ENCODE data around the gene RNF44.
A peak's percentile ranks its signal among the peaks of the same experiment; 100 is the strongest.
"Not testable (repeated sequence)": the region's sequence is repeated elsewhere in the genome, so short reads cannot be mapped to it uniquely, and the experiment has no call there.

The RNF44 gene

DNA sequence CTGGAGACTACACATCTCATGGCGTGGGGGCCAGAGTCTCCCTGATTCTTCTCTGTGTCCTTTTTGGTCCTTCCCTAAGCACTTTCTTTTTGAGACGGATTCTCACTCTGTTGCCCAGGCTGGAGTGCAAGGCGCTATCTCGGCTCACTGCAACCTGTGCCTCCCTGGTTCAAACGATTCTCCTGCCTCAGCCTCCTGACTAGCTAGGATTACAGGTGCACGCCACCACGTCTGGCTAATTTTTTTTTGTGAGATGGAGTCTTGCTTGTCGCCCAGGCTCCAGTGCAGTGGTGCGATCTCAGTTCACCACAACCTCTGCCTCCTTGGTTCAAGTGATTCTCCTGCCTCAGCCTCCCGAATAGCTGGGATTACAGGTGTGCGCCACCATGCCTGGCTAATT, 13.7 kb upstream of the RNF44 start:
- not testable (repeated sequence) for H3K9me3 ChIP-seq (ENCODE audit: control insufficient read depth, insufficient read depth, low read length); H3K9ac ChIP-seq (ENCODE audit: low read depth, low read length); H3K27ac ChIP-seq (ENCODE audit: low read depth, low read length); H3K4me1 ChIP-seq (ENCODE audit: control insufficient read depth, insufficient read depth, low read length); H3K4me3 ChIP-seq (ENCODE audit: low read depth, low read length); H3K36me3 ChIP-seq (ENCODE audit: control insufficient read depth, insufficient read depth, low read length); H3K27me3 ChIP-seq (ENCODE audit: control insufficient read depth, insufficient read depth, low read length)

DNA sequence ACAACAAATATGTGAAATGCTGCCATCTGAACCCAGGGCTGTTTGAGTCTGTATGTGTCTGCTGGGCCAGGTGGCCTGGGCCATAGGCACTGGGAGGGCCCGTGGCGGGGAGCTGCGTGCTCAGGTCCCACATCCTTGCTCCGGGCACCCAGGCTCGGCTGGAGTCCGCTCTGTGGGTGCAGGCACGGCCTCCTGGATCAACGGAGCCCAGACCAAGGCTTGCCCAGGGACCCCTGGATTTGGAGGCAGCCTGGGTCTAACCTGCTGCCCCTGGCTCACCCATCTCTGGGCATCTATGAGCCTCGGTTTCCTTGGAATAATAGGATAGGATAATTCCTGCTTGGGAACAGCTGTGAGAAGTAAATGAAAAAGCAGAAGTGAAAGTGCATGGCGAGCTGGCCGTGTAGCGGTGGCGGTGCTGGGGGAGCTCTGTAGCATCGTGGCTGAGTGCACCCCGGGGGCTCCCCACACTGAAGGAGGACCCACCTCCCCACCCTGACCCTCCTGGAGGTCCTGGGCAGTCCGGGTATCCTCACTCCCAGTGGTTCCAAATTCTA, 13.2 kb upstream of the RNF44 start:
- peaks cover 6% of the 10 kb centered on the region; the same call in 1 of the 2 replicates for H3K4me1 ChIP-seq (ENCODE audit: control insufficient read depth, insufficient read depth, low read length)
- no peak overlapping the region for H3K27ac ChIP-seq (ENCODE audit: low read depth, low read length)
- no peak overlapping the region for H3K9ac ChIP-seq (ENCODE audit: low read depth, low read length)
- no peaks in the 10 kb centered on the region for H3K27me3 ChIP-seq (ENCODE audit: control insufficient read depth, insufficient read depth, low read length)
- H3K4me3 ChIP-seq (ENCODE audit: low read depth, low read length) = no peak overlapping the region
- no peaks in the 10 kb centered on the region for H3K9me3 ChIP-seq (ENCODE audit: control insufficient read depth, insufficient read depth, low read length)
- H3K36me3 ChIP-seq (ENCODE audit: control insufficient read depth, insufficient read depth, low read length) = no peaks in the 10 kb centered on the region

DNA sequence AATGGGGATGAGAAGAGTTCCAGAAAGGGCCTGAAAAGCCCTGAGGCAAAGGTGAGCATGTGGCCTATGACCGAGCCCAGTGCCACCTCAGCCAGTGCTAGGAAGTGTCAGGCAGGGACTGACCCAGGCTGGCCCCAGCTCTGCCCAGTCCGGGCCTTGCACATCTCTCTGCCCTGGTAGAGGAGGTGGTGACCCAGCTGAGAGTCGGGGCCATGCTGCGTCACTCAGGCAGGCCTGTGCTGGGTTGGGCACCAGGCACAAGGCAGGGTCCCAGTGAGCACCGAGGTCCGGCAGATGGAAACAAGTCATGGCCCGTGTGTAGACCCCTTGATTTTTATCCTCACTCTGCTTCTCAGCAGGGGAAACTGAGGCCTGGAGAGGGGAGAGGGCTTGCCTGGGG, 12.7 kb upstream of the RNF44 start:
- no peaks in the 10 kb centered on the region for H3K9me3 ChIP-seq (ENCODE audit: control insufficient read depth, insufficient read depth, low read length)
- no peak overlapping the region for H3K9ac ChIP-seq (ENCODE audit: low read depth, low read length)
- H3K27me3 ChIP-seq (ENCODE audit: control insufficient read depth, insufficient read depth, low read length) = no peaks in the 10 kb centered on the region
- H3K27ac ChIP-seq (ENCODE audit: low read depth, low read length) = no peak overlapping the region
- H3K4me3 ChIP-seq (ENCODE audit: low read depth, low read length) = no peak overlapping the region
- H3K4me1 ChIP-seq (ENCODE audit: control insufficient read depth, insufficient read depth, low read length) = peaks cover 6% of the 10 kb centered on the region; the same call in 1 of the 2 replicates
- H3K36me3 ChIP-seq (ENCODE audit: control insufficient read depth, insufficient read depth, low read length) = no peaks in the 10 kb centered on the region

DNA sequence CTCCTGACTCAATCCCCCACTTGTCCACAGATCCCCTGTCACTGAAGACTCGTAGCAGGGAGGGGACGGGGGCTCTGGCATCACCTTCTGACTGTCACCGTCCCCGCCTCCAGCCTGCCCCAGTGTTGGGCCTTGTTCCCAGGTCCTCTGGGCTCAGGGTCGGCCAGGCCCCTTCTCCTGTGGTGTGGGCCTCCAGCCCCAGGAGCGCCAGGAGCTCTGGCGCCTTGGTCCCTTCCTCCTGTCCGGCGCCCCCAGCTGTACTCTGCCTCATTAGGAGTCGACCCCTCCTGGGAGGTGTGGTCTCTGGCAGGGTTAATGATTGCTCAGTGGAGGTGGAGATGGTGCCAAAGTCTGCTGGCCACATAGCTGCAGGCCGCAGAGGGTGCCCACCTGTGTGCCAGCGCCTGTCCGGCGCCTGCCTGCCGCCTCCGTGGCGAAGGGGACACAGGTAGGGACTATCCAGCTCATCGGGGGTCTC, 11.8 kb upstream of the RNF44 start, which contains the start of gene CDHR2:
Gene CDHR2, plus strand, starts transcription at position 376 of the 478 bp plus-strand sequence. CDS start 16,011 bp downstream, outside the sequence.
- Histone ChIP-seq H3K27ac (ENCODE audit: low read depth, low read length) (no peak within 1 kb of the TSS), H3K27me3 (ENCODE audit: control insufficient read depth, insufficient read depth, low read length) (no peaks in the 10 kb centered on the region), H3K4me1 (ENCODE audit: control insufficient read depth, insufficient read depth, low read length) (peaks cover 5% of the 10 kb centered on the region; the same call in 1 of the 2 replicates), H3K36me3 (ENCODE audit: control insufficient read depth, insufficient read depth, low read length) (no peaks in the 10 kb centered on the region), H3K9ac (ENCODE audit: low read depth, low read length) (no peak within 1 kb of the TSS), H3K4me3 (ENCODE audit: low read depth, low read length) (no peak within 1 kb of the TSS), H3K9me3 (ENCODE audit: control insufficient read depth, insufficient read depth, low read length) (no peaks in the 10 kb centered on the region)

DNA sequence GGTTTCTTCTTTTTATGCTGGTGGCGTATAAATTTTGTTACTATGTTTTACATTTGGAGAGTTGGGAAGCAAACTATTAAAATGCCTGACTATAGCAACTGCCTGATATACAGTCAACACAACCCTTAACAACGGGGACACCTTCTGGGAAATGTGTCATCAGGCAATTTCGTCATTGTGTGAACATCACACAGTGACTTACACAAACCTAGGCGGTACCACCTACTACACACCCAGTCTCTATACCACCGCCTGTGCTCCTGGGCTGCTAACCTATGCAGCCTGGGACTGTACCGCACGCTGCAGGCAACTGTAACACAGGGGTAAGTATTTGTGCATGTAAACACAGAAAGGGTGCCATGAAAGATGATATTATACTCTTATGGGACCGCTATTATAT, 10.6 kb upstream of the RNF44 start:
- H3K4me1 ChIP-seq (ENCODE audit: control insufficient read depth, insufficient read depth, low read length) = no peaks in the 10 kb centered on the region
- H3K27me3 ChIP-seq (ENCODE audit: control insufficient read depth, insufficient read depth, low read length) = no peaks in the 10 kb centered on the region
- H3K36me3 ChIP-seq (ENCODE audit: control insufficient read depth, insufficient read depth, low read length) = no peaks in the 10 kb centered on the region
- no peak overlapping the region for H3K9ac ChIP-seq (ENCODE audit: low read depth, low read length)
- no peak overlapping the region for H3K4me3 ChIP-seq (ENCODE audit: low read depth, low read length)
- no peaks in the 10 kb centered on the region for H3K9me3 ChIP-seq (ENCODE audit: control insufficient read depth, insufficient read depth, low read length)
- H3K27ac ChIP-seq (ENCODE audit: low read depth, low read length) = no peak overlapping the region

DNA sequence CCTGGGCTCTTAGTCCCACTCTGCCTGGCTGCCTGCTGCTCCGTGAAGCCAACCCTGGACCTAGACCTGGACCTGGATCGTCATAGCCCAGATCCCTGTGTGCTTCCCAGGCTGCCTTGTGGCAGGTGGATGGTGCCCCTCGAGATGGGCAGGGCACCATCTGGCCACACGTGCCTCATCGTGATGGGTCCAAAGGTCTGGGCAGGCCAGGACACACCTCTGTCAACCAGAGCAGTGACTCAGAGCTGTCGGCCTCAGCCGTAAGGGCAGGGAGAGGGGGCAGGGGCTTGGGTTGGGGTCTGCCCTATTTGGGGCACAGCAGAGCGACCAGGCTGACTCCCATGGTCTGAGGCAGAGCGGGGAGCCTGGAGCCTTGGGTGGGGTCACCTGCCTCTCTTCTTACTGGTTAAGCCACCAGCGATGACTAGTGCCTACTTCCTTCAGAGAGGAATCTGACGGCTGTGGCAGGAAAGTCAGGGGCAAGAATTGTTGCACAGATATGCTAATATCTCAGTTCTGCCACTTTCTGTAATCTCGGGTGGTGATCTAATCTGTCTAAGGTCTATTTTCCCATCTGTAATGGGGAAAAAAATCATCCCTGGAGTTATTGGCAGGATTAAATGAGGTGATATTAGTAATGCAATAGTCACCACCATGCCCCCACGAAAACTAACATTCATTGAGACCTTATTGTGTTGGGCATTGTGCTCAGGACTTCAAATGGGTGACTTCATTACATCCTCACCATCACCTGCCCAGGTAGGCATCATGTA, 8.7 kb upstream of the RNF44 start:
- Histone ChIP-seq H3K27me3 (ENCODE audit: control insufficient read depth, insufficient read depth, low read length) (no peaks in the 10 kb centered on the region), H3K4me1 (ENCODE audit: control insufficient read depth, insufficient read depth, low read length) (peaks cover 12% of the 10 kb centered on the region), H3K9me3 (ENCODE audit: control insufficient read depth, insufficient read depth, low read length) (no peaks in the 10 kb centered on the region), H3K27ac (ENCODE audit: low read depth, low read length) (no peak overlapping the region), H3K9ac (ENCODE audit: low read depth, low read length) (no peak overlapping the region), H3K36me3 (ENCODE audit: control insufficient read depth, insufficient read depth, low read length) (no peaks in the 10 kb centered on the region), H3K4me3 (ENCODE audit: low read depth, low read length) (no peak overlapping the region)

DNA sequence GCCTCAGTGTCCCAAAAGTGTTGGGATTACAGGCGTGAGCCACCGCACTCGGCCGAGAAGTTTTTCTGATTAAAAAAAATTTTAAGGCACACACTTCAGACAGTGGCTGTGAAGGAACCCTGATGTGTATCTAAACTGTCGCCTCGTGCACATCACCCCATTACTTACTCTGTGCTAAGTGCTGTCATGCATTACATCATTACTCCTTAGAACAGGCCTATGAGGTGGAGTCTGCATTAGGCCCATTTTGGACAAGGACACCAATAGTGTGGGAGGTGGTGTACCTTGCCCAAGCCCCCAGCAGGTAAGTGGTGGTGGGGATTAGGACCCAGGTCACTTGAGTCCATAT, 8.2 kb upstream of the RNF44 start:
- Histone ChIP-seq H3K27me3 (ENCODE audit: control insufficient read depth, insufficient read depth, low read length) (no peaks in the 10 kb centered on the region), H3K9ac (ENCODE audit: low read depth, low read length) (no peak overlapping the region), H3K4me1 (ENCODE audit: control insufficient read depth, insufficient read depth, low read length) (peaks cover 15% of the 10 kb centered on the region), H3K9me3 (ENCODE audit: control insufficient read depth, insufficient read depth, low read length) (no peaks in the 10 kb centered on the region), H3K4me3 (ENCODE audit: low read depth, low read length) (no peak overlapping the region), H3K36me3 (ENCODE audit: control insufficient read depth, insufficient read depth, low read length) (no peaks in the 10 kb centered on the region), H3K27ac (ENCODE audit: low read depth, low read length) (no peak overlapping the region)

DNA sequence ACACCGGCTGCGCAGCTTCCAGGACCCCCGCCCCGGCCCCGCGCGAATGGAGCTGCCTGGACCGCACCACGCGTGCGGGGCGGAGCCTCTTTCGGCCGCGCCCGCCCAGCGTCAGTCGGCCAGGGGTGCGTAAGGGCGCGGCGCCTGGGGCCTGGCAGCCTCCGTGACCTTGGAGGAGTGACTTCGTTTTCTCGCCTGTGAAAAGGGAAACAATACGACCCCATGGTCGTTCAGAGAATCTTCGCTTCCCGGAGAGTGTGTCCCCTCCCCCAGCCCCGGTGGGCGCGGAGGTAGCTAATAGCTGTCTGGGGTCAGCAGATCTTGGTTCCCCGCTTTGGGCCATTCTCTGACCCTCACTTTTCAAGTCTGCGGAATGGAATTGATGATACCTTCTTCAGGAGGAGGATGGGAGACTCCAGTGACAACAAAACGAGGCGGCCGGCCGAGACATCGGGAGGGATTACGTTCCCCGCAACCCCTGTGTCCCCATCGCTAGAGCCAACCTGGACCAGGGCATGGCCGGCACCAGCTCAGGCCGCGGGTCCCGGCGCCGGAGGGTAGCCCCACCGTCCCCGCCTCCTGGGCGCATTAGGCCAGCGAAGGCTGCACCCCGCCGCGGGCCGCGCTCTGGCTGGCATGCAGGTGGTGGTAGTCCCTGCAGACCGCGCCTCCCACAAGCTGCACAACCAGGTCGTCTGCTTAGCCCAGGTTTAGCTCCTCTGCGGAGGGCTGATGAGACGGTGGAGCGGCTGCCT, 6.4 kb upstream of the RNF44 start:
- H3K9me3 ChIP-seq (ENCODE audit: control insufficient read depth, insufficient read depth, low read length) = no peaks in the 10 kb centered on the region
- no peaks in the 10 kb centered on the region for H3K36me3 ChIP-seq (ENCODE audit: control insufficient read depth, insufficient read depth, low read length)
- H3K27ac ChIP-seq (ENCODE audit: low read depth, low read length) = peak overlapping the region; percentile 50
- H3K4me1 ChIP-seq (ENCODE audit: control insufficient read depth, insufficient read depth, low read length) = peaks cover 20% of the 10 kb centered on the region
- H3K9ac ChIP-seq (ENCODE audit: low read depth, low read length) = peak overlapping the region; percentile 48
- peak overlapping the region; percentile 81 for H3K4me3 ChIP-seq (ENCODE audit: low read depth, low read length)
- no peaks in the 10 kb centered on the region for H3K27me3 ChIP-seq (ENCODE audit: control insufficient read depth, insufficient read depth, low read length)

DNA sequence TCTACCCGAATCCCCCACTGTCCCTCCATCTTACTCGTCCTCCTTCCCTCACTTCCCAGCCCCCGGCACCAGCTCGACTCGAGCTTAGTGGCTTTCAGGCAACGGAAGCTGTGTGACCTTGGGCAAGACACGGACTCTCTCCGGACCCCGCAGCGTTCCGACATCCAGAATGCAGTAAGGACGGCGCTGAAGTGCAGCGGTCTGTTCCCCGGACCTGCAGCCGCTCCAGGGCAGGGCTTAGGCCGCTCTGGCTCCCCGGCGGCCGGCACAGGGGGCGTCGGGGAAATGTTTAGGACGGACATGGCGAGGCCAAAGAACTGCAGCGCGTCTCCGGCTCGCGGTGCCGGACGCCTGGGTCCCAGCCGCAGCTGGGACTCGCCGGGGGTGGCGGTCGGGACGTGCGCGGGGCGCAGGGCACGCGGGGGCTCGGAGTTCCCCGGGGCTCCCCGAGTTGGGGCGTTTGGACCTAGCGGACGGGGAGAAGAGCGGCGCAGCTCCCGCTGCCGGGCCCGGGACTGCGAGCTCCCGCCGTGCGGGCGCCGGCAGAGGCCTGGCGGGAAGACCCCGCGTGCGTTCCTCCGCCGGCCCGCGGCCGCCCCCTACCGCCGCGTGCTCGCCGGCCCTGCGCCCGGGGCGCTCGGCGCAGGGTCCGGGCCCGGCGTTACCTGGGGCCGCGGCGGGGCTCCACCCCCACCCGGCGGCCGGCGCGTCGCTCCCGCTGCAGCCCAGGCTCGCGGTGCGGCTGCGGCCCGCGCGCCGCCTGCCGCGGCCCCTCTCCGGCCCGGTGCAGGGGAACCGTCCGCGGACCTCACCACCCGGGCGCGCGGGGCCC, 5.6 kb upstream of the RNF44 start:
- peak overlapping the region; percentile 50 for H3K27ac ChIP-seq (ENCODE audit: low read depth, low read length)
- H3K27me3 ChIP-seq (ENCODE audit: control insufficient read depth, insufficient read depth, low read length) = no peaks in the 10 kb centered on the region
- H3K36me3 ChIP-seq (ENCODE audit: control insufficient read depth, insufficient read depth, low read length) = no peaks in the 10 kb centered on the region
- H3K4me1 ChIP-seq (ENCODE audit: control insufficient read depth, insufficient read depth, low read length) = peaks cover 26% of the 10 kb centered on the region
- peak overlapping the region; percentile 69 for H3K9ac ChIP-seq (ENCODE audit: low read depth, low read length)
- peak overlapping the region; percentile 81 for H3K4me3 ChIP-seq (ENCODE audit: low read depth, low read length)
- no peaks in the 10 kb centered on the region for H3K9me3 ChIP-seq (ENCODE audit: control insufficient read depth, insufficient read depth, low read length)

DNA sequence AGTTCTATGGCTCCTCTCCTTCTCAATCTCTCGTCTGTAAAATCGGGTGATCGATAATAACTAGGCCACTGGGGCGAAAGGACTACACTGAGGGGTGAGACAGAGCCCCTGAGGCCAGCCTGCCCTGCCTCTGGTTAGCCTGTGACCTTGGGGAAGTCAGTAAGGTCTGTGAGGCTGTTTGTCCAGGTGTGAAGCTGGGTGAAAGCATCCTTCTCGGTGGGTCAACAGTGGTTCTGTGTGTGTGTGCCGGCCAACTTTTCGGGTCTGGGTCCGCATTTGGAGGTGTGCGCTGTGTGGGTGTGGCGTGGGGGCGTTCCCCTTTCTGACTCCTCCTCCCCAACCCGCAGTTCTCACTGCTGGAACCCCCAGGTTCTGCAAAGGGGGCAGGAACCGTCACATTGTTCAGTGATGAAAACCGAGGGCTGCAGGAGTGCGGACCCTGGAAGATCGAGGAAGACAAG, 5.0 kb upstream of the RNF44 start:
- 0 out of 2 replicates have a peak overlapping the region, but pooled peaks have one; percentile 69 for H3K9ac ChIP-seq (ENCODE audit: low read depth, low read length)
- H3K27me3 ChIP-seq (ENCODE audit: control insufficient read depth, insufficient read depth, low read length) = no peaks in the 10 kb centered on the region
- no peaks in the 10 kb centered on the region for H3K36me3 ChIP-seq (ENCODE audit: control insufficient read depth, insufficient read depth, low read length)
- peaks cover 26% of the 10 kb centered on the region for H3K4me1 ChIP-seq (ENCODE audit: control insufficient read depth, insufficient read depth, low read length)
- H3K4me3 ChIP-seq (ENCODE audit: low read depth, low read length) = peak overlapping the region; percentile 81
- H3K27ac ChIP-seq (ENCODE audit: low read depth, low read length) = peak overlapping the region; percentile 37
- H3K9me3 ChIP-seq (ENCODE audit: control insufficient read depth, insufficient read depth, low read length) = no peaks in the 10 kb centered on the region
